DLD1 (cell line): ENCODE results near the gene GCA.

ENCODE experiments used
- in situ Hi-C: cut with HindIII; loops from 2 replicates; pipeline ENCODE4 v1.10.0; 2017; ENCODE audit warnings: low sequenced_read_pairs

Gene GCA

GRCh38 chr2:162401871-162402270 is 57.9 kb downstream of the GCA start:
- in situ Hi-C loops: no loop called here

GRCh38 chr2:162403884-162404283 is 60.0 kb downstream of the GCA start:
- in situ Hi-C loops: no loop called here
